BLaER1 treated with 17β-estradiol and CSF1 and Interleukin-3, amounts not matched to agents 10 nM and 100 nM (cell line): Measurements from ENCODE around the gene SOX2.
A peak's percentile ranks its signal among the peaks of the same experiment; 100 is the strongest.

Experiments
- H3K27ac ChIP-seq, 11 experiments: shearing (Covaris generic); formaldehyde crosslinking; 2 replicates each; pipeline ENCODE4 v1.8.1; 2022
- H3K27me3 ChIP-seq, 11 experiments: shearing (Covaris generic); formaldehyde crosslinking; 2 replicates each; pipeline ENCODE4 v1.8.1; 2022
- H3K36me3 ChIP-seq, 11 experiments: shearing (Covaris generic); formaldehyde crosslinking; 2 replicates each; pipeline ENCODE4 v1.8.1; 2022
- H3K4me1 ChIP-seq, 10 experiments: shearing (Covaris generic); formaldehyde crosslinking; 2 replicates each; pipeline ENCODE4 v1.8.1; 2022
- H3K4me2 ChIP-seq, 11 experiments: shearing (Covaris generic); formaldehyde crosslinking; 2 replicates each; pipeline ENCODE4 v1.8.1; 2022
- H3K4me3 ChIP-seq, 10 experiments: shearing (Covaris generic); formaldehyde crosslinking; 2 replicates each; pipeline ENCODE4 v1.8.1; 2022
- H3K9ac ChIP-seq, 11 experiments: shearing (Covaris generic); formaldehyde crosslinking; 2 replicates each; pipeline ENCODE4 v1.8.1; 2022
- H3K9me3 ChIP-seq, 11 experiments: shearing (Covaris generic); formaldehyde crosslinking; replicated peaks in 1 of 11; 2 replicates each; pipeline ENCODE4 v1.8.1; 2022
- H4K20me1 ChIP-seq, 11 experiments: shearing (Covaris generic); formaldehyde crosslinking; 2 replicates each; pipeline ENCODE4 v1.8.1; 2022
- Cebpa-rat ChIP-seq, 11 experiments: shearing (Covaris generic); IDR thresholded peaks; 2 replicates each; pipeline ENCODE4 v1.8.1; 2022

Gene SOX2

DNA sequence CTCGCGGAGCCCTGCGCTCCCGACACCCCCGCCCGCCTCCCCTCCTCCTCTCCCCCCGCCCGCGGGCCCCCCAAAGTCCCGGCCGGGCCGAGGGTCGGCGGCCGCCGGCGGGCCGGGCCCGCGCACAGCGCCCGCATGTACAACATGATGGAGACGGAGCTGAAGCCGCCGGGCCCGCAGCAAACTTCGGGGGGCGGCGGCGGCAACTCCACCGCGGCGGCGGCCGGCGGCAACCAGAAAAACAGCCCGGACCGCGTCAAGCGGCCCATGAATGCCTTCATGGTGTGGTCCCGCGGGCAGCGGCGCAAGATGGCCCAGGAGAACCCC is 464 bp downstream of the SOX2 start:
- no peak overlapping the region for H3K4me2 ChIP-seq
- peaks cover 99 to 100% (median 100%) of the 10 kb centered on the region in 11 experiments for H3K27me3 ChIP-seq
- peaks cover 0 to 64% (median 10%) of the 10 kb centered on the region in 11 experiments; a peak in 13 of 22 replicates for H4K20me1 ChIP-seq
- no peak overlapping the region for H3K9ac ChIP-seq
- peaks cover 10 to 15% (median 11%) of the 10 kb centered on the region in 11 experiments; a peak in 21 of 22 replicates for H3K9me3 ChIP-seq
- 0 out of 20 replicates have a peak overlapping the region, but pooled peaks of 1 of the 10 experiments have one; percentile 6 for H3K4me3 ChIP-seq
- peaks cover 0 to 12% (median 5%) of the 10 kb centered on the region in 10 experiments; a peak in 9 of 20 replicates for H3K4me1 ChIP-seq
- H3K27ac ChIP-seq = no peak overlapping the region
- H3K36me3 ChIP-seq = no peaks in the 10 kb centered on the region
- no peak for TF ChIP-seq Cebpa-rat (IDR thresholded peaks at IDR 0.05)

DNA sequence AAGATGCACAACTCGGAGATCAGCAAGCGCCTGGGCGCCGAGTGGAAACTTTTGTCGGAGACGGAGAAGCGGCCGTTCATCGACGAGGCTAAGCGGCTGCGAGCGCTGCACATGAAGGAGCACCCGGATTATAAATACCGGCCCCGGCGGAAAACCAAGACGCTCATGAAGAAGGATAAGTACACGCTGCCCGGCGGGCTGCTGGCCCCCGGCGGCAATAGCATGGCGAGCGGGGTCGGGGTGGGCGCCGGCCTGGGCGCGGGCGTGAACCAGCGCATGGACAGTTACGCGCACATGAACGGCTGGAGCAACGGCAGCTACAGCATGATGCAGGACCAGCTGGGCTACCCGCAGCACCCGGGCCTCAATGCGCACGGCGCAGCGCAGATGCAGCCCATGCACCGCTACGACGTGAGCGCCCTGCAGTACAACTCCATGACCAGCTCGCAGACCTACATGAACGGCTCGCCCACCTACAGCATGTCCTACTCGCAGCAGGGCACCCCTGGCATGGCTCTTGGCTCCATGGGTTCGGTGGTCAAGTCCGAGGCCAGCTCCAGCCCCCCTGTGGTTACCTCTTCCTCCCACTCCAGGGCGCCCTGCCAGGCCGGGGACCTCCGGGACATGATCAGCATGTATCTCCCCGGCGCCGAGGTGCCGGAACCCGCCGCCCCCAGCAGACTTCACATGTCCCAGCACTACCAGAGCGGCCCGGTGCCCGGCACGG is 991 bp downstream of the SOX2 start:
- 0 out of 20 replicates have a peak overlapping the region, but pooled peaks of 1 of the 10 experiments have one; percentile 6 for H3K4me3 ChIP-seq
- no peak overlapping the region for H3K9ac ChIP-seq
- peaks cover 99 to 100% (median 100%) of the 10 kb centered on the region in 11 experiments for H3K27me3 ChIP-seq
- no peak for TF ChIP-seq Cebpa-rat (IDR thresholded peaks at IDR 0.05)
- H3K9me3 ChIP-seq = peaks cover 10 to 15% (median 11%) of the 10 kb centered on the region in 11 experiments; a peak in 21 of 22 replicates
- H3K4me1 ChIP-seq = peaks cover 0 to 12% (median 5%) of the 10 kb centered on the region in 10 experiments; a peak in 9 of 20 replicates
- H3K36me3 ChIP-seq = no peaks in the 10 kb centered on the region
- H3K27ac ChIP-seq = no peak overlapping the region
- peaks cover 0 to 66% (median 10%) of the 10 kb centered on the region in 11 experiments; a peak in 13 of 22 replicates for H4K20me1 ChIP-seq
- no peak overlapping the region for H3K4me2 ChIP-seq

DNA sequence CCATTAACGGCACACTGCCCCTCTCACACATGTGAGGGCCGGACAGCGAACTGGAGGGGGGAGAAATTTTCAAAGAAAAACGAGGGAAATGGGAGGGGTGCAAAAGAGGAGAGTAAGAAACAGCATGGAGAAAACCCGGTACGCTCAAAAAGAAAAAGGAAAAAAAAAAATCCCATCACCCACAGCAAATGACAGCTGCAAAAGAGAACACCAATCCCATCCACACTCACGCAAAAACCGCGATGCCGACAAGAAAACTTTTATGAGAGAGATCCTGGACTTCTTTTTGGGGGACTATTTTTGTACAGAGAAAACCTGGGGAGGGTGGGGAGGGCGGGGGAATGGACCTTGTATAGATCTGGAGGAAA is 1.5 kb downstream of the SOX2 start:
- Histone ChIP-seq H3K4me2 (no peak overlapping the region), H3K9ac (no peak overlapping the region), H4K20me1 (peaks cover 0 to 64% (median 10%) of the 10 kb centered on the region in 11 experiments; a peak in 13 of 22 replicates), H3K36me3 (no peaks in the 10 kb centered on the region), H3K4me1 (peaks cover 0 to 12% (median 5%) of the 10 kb centered on the region in 10 experiments; a peak in 9 of 20 replicates), H3K9me3 (peaks cover 10 to 15% (median 11%) of the 10 kb centered on the region in 11 experiments; a peak in 21 of 22 replicates), H3K27ac (no peak overlapping the region), H3K27me3 (peaks cover 99 to 100% (median 100%) of the 10 kb centered on the region in 11 experiments), H3K4me3 (no peak overlapping the region)
- no peak for TF ChIP-seq Cebpa-rat (IDR thresholded peaks at IDR 0.05)

- Histone ChIP-seq H3K36me3 (no peaks in the 10 kb centered on the region), H3K27ac (no peak overlapping the region), H3K27me3 (peaks cover 99 to 100% (median 100%) of the 10 kb centered on the region in 11 experiments), H3K4me3 (no peak overlapping the region), H4K20me1 (peaks cover 0 to 61% (median 10%) of the 10 kb centered on the region in 11 experiments; a peak in 13 of 22 replicates), H3K4me2 (peak overlapping the region in 1 of 11 experiments; percentile 10; a peak in 1 of 22 replicates), H3K4me1 (peaks cover 0 to 12% (median 5%) of the 10 kb centered on the region in 10 experiments; a peak in 9 of 20 replicates), H3K9me3 (peaks cover 10 to 15% (median 11%) of the 10 kb centered on the region in 11 experiments; a peak in 21 of 22 replicates), H3K9ac (no peak overlapping the region)
- no peak for TF ChIP-seq Cebpa-rat (IDR thresholded peaks at IDR 0.05)
These were observed 2.2 kb downstream of the SOX2 start for GRCh38 chr3:181713676-181714612.

GRCh38 chr3:181715571-181716340 is 4.0 kb downstream of the SOX2 start:
- Histone ChIP-seq H3K27me3 (peaks cover 100% of the 10 kb centered on the region in 11 experiments), H3K36me3 (no peaks in the 10 kb centered on the region), H3K4me2 (no peak overlapping the region), H4K20me1 (peaks cover 0 to 61% (median 12%) of the 10 kb centered on the region in 11 experiments; a peak in 11 of 22 replicates), H3K9ac (no peak overlapping the region), H3K9me3 (peaks cover 11 to 24% (median 17%) of the 10 kb centered on the region in 11 experiments; a peak in 21 of 22 replicates), H3K27ac (no peak overlapping the region), H3K4me3 (no peak overlapping the region), H3K4me1 (peaks cover 0 to 7% (median 3%) of the 10 kb centered on the region in 10 experiments; a peak in 8 of 20 replicates)
- no peak for TF ChIP-seq Cebpa-rat (IDR thresholded peaks at IDR 0.05)

DNA sequence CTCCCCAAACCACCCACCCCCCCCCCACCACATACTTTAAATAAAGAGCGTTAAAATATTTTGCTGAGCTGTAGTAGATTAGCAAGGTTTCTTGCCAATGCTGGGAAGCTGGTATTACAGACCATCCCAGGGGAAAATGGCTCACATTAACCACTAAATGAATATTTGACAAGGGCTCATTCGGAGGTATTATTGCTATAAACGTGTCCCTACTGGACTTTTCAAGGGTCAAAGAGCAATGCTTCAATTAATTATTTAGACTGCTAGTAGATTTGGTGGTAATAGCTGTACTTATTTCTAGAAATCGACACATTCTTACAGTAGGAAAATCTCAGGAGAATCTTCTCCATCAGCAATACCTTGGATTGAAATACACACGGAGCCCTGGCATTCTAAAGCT is 5.2 kb downstream of the SOX2 start:
- Histone ChIP-seq H3K4me3 (no peak overlapping the region), H3K4me1 (peaks cover 0 to 5% (median 0%) of the 10 kb centered on the region in 10 experiments; a peak in 1 of 20 replicates), H3K27ac (no peak overlapping the region), H3K4me2 (no peak overlapping the region), H3K9ac (no peak overlapping the region), H3K9me3 (peaks cover 11 to 21% (median 17%) of the 10 kb centered on the region in 11 experiments; a peak in 21 of 22 replicates), H3K27me3 (peaks cover 100% of the 10 kb centered on the region in 11 experiments), H3K36me3 (no peaks in the 10 kb centered on the region), H4K20me1 (peaks cover 0 to 55% (median 7%) of the 10 kb centered on the region in 11 experiments; a peak in 10 of 22 replicates)
- TF ChIP-seq Cebpa-rat (IDR thresholded peaks at IDR 0.05) = no peak

DNA sequence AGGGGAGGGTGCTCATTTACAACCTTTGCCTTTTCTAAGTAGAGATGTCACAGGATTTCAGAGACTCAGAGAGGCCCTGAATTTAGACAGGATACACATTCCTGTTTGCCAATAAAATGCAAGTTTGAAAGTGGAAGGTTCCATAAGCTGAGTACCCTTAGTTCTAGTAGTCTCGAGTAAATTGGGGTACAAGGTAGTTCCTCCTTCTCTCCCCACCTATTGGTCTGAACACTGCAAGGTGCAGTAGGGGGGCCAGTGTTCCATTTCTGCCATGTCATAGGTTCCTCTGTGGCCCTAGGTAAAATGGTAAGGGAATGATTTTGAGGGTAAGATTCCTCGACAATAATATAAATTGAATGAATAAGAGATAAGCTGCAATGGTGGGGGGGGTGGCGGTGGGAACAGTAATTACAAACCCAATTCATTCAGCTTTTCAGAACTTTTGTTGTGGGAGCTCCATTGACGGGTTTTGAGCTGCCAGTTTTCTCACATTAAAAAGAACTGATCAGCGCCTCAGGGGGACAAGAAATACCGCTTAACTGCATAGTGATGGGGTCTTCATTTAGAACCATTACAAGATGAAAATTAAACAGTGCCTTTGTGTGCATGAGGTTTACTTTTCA is 5.9 kb downstream of the SOX2 start:
- H3K27me3 ChIP-seq = peaks cover 100% of the 10 kb centered on the region in 11 experiments
- no peak overlapping the region for H3K4me3 ChIP-seq
- peaks cover 5 to 15% (median 11%) of the 10 kb centered on the region in 11 experiments; a peak in 21 of 22 replicates for H3K9me3 ChIP-seq
- peaks cover 0 to 51% (median 6%) of the 10 kb centered on the region in 11 experiments; a peak in 10 of 22 replicates for H4K20me1 ChIP-seq
- no peak overlapping the region for H3K9ac ChIP-seq
- no peaks in the 10 kb centered on the region for H3K36me3 ChIP-seq
- no peak overlapping the region for H3K4me2 ChIP-seq
- TF ChIP-seq Cebpa-rat (IDR thresholded peaks at IDR 0.05) = no peak
- H3K4me1 ChIP-seq = peaks cover 0 to 5% (median 0%) of the 10 kb centered on the region in 10 experiments; a peak in 1 of 20 replicates
- no peak overlapping the region for H3K27ac ChIP-seq
